Kidney capillary endothelial cell (primary cell): ENCODE measurements around the gene HMGCL.
"Not testable (repeated sequence)": the region's sequence is repeated elsewhere in the genome, so short reads cannot be mapped to it uniquely, and the experiment has no call there.

Experiments used
- DNase-seq: peaks from one replicate; pipeline ENCODE4 v3.0.0-alpha.2; 2018; ENCODE audit warnings: low spot score

The HMGCL gene

DNA sequence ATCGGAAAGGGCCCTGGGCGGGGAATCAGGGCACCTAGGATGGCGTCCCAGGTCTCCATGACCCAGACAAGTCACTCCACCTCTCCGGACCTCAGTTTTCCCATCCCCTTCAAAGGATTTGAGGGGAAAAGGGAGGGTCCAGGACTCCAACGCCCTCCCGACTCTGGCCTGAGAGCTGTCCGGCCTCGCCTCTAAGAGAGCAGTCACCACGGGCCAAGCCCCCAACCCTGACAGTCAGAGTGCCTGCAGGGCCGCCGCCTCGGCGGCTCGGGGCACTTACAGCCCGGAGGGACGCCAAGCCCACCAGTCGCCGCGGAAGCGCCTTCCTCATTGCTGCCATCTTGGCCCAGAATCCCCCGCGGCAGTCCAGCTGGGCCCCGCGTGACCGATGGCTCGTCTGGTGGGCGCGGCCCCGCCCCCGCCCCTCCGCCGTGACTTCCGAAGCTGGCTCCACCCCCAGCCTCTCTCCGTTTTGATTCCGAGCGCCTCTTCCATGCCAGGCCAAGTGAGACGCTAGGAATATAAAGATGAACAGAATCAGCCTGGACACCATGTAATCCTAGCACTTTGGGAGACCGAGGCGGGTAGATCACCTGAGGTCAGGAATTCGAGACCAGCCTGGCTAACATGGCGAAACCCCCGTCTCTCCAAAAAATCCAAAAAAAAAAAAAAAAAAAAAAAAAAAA lies at the start of gene HMGCL:
Gene HMGCL, minus strand, starts transcription at position 354 of the 686 bp plus-strand sequence. Its CDS starts 14 bp downstream, at position 340.
- DNase-seq = peak; percentile 81

DNA sequence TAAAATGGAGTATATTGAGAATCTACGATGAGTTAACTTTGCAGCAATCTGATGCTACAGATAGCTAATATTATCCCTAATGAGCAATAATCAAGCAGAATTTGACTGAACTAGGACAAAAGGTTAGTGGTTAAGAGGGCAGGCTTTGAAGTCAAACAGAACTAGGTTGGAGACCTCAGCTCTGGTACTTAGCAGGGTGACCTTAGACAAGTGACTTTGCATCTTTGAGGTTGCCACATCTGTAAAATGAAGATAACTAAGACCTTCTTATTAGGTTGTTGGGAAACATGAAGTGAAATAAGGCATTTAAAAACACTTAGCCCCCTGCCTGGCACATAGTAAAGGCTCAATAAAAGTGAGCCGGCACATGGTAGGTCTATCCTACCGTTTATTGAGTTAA lies 47.2 kb upstream of the HMGCL start:
- no peak for DNase-seq

DNA sequence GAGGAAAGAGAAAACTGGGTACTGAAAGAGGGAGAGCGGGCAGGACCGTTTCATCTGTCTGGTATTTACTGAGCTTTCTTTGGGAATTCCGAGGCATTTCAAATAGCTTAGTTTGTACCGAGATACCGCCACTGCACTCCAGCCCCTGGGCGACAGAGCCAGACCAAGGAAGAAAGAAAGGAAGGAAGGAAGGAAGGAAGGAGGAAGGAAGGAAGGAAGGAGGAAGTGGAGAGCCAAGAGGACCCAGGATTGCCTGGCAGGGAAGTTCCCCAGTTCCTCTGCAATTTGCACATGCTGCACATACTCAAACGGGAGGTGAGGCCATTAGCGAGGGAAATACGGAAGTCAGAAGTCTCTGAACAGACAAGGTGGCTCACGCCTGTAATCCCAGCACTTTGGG lies 43.8 kb upstream of the HMGCL start:
- DNase-seq = no peak

DNA sequence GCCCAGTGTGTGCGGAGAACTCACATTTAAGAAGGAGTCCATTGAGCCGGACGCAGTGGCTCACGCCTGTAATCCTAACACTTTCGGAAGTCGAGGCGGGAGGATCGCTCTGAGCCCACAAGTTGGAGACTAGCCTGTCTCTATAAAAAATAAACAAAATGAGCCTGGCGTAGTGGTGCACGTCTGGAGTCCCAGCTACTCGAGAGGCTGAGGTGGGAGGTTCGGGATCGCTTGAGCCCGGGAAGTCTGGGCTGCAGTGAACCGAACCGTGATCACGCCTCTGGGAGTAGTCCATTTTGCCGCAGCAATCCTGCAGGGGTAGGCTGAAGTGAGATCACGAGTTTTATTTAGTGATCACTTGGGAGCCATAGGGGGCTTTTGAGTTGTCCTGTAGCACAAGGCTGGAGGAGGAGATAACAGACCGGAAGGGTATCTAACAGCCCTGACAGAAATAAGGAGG lies 43.4 kb upstream of the HMGCL start:
- DNase-seq = no peak

DNA sequence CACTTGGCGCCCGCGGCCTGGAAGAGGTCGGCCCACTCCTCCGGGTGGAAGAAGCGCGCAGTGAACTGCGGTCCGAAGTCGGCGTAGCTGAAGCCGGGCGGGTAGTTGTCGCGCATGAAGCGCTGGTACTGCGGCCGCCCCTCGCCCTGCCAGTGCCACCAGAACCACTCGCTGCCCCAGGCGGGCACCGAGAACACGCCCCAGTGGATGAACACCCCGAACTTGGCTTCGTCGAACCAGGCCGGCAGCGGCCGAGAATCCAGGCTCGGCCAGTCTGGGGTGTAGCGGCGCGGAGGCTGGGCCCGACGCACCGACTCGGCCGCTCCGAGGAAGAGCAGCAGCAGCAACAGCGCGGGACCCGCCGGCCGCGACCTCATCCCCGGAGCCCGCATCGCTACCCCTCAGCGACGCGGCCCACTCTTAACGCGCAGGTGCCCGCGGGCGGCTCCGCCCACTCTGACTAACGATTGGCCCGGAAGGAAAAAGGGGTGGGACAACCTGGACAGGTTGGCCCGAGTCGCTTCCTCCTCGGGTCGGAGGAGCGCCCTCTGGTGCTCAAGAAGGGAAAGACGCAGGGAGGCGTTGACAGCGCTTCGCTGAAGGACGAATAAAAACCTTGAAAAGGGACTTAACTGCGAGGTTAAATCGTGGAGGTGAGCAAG lies 42.8 kb upstream of the HMGCL start, which contains the start of gene FUCA1:
Gene FUCA1, minus strand, starts transcription at position 396 of the 662 bp plus-strand sequence. Its CDS starts 4 bp downstream, at position 392.
- DNase-seq = peak; percentile 73

DNA sequence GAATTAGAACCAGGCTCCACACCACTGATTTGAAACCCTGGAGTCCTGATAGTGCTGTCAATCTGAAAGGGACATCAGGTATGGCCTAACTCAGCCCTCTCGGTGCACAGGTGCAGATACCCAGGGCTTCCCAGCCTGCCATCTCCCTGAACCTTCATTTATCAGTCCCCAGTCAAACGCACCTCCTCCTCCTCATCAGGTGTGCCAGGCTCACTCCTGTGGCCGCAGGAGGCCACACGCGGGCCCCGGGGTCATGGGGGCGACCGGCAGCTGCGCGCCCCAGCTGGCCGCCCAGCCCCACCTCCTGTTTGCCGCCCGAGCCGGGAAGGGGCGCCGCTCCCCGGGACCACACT lies 42.3 kb upstream of the HMGCL start:
- DNase-seq = no peak

DNA sequence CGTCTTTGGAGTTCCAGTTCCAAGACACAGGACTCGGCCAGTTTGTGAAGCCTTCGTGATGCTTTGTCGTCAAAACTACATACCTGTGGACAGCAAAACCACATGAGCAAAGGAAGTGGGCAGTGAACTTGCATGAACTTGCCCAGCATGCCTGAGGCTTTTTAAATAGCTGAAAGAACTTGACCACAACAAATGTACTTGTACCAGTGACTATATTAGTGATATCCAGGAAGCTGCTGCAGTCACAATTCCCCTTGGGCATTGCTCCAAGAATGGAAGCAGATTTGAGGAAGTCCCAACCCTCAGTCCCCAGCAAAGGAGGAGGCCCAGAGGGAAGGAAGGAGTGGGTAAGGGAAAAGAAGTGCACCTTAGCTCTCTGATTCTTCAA lies 40.3 kb upstream of the HMGCL start:
- no peak for DNase-seq

DNA sequence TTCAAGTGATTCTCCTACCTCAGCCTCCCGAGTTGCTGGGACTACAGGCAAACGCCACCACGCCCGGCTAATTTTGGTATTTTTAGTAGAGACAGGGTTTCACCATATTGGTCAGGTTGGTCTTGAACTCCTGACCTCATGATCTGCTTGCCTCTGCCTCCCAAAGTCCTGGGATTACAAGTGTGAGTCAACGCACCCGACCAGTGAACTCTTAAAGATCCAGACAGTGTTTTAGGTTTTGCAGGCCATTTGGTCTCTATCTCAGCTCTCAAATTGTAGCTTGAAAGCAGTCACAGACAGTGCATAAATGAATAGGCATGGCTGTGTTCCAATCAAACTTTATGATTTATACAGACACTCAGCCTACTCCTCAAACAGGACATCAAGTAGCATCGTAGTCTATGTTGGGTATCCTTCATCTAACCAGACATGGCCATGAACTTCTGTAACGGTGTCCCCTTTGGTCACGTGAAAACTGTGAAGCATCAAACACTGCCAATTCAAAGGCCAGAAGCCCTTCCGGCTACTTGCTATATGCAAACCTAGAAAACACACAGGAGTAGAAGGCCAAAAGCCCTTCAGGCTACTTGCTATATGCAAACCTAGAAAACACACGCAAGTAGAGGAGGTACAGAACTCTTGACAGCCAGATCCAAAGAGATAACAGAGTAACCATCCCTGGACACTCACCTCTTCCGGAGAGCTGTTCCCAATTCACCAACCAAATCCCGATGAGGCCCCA lies 39.7 kb upstream of the HMGCL start:
- DNase-seq = no peak

DNA sequence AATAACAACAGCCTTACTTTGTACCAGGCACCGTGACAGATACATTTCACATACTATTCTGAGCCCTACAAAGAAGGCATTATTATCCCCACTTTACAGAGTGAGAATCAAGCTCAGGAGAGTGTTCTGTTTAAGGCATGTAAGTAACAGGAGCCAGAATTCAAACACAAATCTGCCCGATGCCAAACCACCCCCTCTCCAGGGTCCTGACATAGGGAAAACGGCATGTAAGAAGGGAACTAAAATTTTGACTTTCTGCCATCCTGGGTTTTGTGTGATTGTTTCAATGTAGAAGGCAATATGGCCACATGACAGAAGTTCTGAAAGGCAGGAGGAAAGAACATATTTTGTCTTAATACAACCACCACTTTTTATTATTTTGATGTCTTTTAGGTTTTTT lies 37.4 kb upstream of the HMGCL start:
- DNase-seq = no peak

DNA sequence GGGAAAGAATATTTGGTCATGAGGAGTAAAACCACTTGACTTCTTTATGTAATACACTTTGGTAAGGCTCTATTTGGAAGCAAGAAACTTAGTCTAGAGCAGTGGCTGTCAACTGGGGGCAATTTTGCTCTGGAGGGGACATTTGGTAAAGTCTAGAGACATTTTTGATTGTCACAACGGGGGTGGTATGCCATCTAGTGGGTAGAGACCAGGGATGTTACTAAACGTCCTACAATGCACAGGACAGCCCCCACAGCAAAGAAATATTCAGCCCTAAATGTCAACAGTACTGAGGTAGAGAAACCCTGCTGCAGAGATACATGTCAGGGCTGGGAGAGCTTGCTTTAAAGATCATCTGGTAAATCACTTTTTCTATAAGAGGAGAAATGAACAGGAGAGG lies 29.3 kb upstream of the HMGCL start:
- no peak for DNase-seq

DNA sequence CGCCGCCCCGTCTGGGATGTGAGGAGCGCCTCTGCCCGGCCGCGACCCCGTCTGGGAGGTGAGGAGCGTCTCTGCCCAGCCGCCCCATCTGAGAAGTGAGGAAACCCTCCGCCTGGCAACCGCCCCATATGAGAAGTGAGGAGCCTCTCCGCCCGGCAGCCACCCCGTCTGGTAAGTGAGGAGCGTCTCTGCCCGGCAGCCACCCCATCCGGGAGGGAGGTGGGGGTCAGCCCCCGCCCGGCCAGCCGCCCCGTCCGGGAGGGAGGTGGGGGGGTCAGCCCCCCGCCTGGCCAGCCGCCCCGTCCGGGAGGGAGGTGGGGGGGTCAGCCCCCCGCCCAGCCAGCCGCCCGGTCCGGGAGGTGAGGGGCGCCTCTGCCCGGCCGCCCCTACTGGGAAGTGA lies 27.9 kb upstream of the HMGCL start:
- DNase-seq = not testable (repeated sequence)

DNA sequence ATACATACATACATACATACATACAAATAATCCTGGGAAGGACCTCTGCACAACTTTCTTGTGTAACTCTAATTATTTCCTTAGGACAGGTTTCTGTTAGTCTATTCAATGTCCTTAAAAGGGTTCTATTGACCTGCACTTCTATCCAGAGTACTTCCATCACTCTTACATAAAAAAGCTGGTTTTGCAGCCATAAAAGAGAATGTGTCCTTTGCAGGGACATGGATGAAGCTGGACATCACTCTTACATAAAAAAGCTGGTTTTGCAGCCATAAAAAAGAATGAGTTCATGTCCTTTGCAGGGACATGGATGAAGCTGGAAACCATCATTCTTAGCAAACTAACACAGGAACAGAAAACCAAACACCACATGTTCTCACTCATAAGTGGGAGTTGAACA lies 26.2 kb upstream of the HMGCL start:
- DNase-seq = not testable (repeated sequence)

DNA sequence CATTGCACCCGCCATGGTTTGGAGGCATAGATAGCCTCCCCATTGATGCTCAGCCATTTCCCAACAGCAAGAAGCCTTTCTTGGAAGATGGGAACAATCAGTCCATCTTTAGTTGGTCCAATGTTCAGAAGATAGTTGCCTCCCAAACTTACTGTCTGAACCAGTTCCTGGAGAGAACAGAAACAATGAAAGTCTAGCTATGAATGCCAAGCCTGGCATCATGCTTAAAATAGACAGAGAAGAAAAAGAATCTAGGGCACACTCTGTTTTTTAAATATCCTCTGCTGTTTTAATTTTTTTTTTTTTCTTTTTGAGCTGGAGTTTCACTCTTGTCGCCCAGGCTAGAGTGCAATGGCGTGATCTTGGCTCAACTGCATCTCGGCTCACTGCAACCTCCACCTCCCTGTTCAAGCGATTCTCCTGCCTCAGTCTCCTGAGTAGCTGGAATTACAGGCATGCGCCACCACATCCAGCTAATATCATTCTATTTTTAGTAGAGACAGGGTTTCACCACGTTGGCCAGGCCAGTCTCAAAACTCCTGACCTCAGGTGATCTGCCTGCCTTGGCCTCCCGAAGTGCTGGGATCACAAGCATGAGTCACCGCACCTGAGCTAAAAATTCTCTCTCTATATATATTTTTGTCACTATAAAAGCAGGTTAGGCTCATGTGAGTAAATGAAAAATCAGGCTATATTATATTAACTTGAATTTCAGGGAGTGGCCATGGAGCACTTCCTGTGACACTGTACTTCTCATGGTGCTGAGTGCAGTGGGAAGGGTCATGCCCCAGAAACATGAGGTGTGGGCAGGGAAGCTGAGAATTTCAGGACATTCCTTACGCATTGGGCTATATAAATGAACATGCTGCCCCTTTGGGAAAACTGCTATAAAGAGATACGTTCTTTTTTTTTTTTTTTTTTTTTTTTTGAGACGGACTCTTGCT lies 23.7 kb upstream of the HMGCL start:
- DNase-seq = no peak

DNA sequence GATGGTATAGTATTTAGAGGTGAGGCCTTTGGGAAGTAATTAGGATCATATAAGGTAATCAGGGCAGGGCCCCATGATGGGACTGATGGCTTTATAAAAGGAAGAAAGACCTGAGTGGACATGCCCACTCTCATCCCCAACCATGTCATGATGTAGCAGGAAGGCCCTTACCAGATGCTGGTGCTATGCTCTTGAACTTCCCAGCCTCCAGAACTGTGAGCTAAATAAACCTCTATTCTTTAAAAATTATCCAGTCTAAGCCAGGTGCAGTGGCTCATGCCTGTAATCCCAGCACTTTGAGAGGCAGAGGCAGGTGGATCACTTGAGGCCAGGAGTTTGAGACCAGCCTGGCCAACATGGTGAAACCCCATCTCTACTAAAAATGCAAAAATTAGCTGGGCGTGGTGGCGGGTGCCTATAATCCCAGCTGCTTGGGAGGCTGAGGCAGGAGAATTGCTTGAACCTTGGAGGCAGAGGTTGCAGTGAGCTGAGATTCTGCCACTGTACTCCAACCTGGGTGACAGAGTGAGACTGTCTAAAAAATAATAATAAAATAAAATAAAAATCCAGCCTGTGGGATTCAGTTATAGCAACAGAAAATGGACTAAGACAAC lies 22.4 kb upstream of the HMGCL start:
- not testable (repeated sequence) for DNase-seq

DNA sequence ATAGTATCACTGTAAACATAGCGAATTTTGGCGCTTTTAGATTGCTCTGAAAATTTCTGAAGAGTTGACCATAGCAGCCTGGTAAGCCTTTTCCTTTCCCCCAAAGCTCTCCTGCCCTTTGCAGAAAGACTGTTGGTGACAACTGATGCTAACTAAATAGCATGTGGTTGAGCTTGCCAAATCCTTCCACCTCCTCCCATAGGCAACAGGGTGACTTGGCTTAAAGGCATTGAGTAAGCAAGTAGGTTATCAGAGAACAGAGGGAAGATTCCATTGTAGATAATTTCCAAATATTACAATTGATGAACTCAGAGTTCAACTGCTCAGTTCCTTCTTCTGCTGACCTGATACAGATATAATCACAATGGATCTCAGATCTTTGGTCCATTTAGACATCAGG lies 19.9 kb upstream of the HMGCL start:
- no peak for DNase-seq

DNA sequence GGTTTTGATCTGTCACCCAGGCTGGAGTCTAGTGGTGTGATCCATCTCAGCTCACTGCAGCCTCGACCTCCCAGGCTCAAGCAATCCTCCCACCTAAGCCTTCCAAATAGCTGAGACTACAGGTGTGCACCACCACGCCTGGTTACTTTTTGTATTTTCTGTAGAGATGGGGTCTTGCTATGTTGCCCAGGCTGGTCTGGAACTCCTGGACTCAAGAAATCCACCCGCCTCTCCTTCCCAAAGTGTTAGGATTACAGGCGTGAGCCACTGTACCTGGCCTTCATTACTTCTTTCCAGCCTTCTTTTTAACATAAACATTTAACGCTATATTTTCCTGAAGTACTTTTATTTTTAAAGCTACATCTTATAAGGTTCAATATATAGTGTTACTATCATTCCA lies 18.4 kb upstream of the HMGCL start:
- no peak for DNase-seq

DNA sequence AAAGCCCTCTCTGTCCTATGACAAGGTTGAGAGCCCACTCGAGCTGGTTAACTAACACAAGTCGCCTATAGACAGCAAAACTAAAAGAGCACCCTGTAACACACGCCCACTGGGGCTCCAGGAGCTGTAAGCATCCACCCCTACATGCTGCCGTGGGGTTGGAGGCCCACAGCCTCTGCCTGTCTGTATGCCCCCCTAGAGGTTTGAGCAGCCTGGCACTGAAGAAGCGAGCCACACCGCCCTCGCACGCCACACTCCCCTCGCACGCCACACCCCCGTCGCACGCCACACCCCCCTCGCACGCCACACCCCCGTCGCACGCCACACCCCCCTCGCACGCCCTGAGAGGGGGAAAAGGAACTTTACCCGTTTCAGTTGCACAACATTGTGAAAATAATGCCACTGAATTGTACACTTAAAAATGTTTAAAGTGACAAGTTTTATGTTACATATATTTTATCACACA lies 13.2 kb upstream of the HMGCL start:
- no peak for DNase-seq

DNA sequence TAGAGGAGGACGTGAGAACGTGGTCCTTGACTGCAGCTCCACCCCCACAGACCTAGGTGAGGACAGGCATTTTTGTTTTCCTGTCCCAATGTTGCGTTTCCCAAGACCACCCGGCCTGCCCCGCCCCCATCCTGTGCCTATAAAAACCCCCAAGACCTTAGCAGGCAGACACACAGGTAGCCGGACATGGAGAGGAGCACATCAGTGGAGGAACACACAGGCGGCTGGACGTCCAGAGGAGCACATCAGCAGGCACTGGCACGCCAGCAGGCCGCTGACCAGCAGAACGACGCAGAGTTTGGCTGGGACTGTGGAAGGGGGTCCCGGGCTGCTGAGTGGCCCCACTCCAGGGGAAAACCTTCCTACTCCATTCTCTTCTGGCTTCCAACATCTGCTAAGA lies 12.7 kb upstream of the HMGCL start:
- DNase-seq = no peak

DNA sequence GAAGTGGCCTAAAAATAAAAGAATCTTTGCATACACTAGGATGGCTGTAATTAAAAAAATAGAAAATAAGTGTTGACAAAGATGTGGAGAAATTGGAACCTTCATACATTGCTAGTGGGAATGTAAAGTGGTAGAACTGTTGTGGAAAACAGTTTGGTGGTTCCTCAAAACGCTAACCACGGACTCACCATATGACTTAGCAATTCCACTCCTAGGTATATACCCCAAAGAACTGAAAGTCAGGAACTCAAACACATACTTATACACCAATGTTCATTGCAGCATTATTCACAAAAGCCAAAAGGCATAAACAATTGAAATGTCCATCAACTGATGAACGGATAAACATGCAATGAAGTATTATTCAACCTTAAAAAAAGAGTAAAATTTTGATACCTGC lies 10.8 kb upstream of the HMGCL start:
- no peak for DNase-seq

DNA sequence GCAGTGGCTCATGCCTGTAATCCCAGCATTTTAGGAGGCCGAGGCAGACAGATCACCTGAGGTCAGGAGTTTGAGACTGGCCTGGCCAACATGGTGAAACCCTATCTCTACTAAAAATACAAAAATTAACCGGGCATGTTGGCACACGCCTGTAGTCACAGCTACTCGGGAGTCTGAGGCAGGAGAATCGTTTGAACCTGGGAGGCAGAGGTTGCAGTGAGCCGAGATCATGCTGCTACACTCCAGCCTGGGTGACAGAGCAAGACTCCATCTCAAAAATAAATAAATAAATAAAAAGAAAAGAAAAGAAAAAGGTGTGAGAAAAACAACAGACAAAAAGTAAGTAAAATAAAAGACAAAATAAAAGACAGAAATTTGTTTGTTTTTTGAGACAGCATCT lies 8.9 kb upstream of the HMGCL start:
- not testable (repeated sequence) for DNase-seq

DNA sequence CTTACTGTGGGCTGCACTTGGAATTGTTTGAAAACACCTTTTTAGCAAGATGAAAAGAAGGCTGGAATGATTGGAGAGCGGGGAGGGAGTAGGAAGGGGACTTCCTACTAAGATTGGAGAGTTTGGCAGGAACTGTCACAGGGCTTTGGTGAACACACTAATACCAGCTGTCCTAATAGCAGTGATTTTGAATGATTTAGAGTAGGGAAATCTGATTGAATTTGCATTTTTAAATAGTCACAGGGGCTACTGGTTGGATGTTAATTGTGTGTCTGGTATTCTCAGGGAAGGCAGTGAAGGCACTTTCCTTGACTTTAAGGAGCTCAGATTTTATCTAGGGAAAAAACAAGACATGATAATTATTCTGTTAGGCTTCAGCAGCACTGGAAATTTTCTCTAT lies 2.5 kb upstream of the HMGCL start:
- DNase-seq = no peak
